ENCODE measurements around the gene KCTD10. TPM values are rescaled to one million over a fixed set of nuclear protein-coding genes. Genes with fewer than 3 reads are reported as not detected.

The KCTD10 gene
- total and polyA plus RNA-seq, 4 donors: 4.2 to 20.1 (median 9.9) TPM

DNA sequence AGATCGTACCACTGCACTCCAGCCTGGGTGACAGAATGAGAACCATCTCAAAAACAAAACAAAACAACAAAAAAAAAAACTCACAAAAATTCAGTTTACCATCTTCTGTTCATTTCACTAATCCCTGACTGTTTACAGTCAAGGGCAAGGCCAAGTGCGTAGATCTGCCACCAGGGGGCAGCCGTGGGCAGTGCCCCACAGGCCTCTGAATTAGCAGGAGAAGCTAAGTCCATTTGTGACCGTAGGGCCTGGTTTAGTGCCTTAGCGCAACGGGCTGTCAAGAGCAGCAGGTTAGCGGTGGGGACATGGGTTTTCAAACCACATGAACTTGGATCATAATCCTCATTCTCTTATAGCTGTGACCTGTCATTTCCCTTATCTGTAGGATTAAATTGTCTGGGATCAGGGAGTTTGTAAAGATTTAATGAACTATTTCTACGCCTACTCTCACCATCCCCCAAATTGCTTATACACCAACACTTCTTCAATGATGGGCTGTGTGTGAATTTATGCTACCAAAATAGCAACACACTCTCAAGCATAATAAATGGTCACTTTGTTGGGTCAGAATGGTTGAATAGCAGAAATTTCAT is 49.0 kb downstream of the KCTD10 start:
- WGBS: 20% methylated on average over 8 of the region's 8 CpGs
- TF ChIP-seq, protein P1, sequence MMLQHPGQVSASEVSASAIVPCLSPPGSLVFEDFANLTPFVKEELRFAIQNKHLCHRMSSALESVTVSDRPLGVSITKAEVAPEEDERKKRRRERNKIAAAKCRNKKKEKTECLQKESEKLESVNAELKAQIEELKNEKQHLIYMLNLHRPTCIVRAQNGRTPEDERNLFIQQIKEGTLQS (IDR thresholded peaks at IDR 0.05): no peak
- TF ChIP-seq RXRA (IDR thresholded peaks at IDR 0.05) (peak in 1 of 2 donors; percentile 10), EGR1 (IDR thresholded peaks at IDR 0.05; ENCODE audit: low read depth in 2 of 2) (no peak), NR2F2 (IDR thresholded peaks at IDR 0.05) (no peak), GABPA (IDR thresholded peaks at IDR 0.05 in 1 of 2, conservative IDR thresholded peaks at IDR 0.05 in 1 of 2) (no peak), RAD21 (IDR thresholded peaks at IDR 0.05) (peak; percentile 86 to 95), TAF1 (conservative IDR thresholded peaks at IDR 0.05) (no peak), HNF4A (conservative IDR thresholded peaks at IDR 0.05) (peak; percentile 4 to 20)
- TF ChIP-seq, protein P2, sequence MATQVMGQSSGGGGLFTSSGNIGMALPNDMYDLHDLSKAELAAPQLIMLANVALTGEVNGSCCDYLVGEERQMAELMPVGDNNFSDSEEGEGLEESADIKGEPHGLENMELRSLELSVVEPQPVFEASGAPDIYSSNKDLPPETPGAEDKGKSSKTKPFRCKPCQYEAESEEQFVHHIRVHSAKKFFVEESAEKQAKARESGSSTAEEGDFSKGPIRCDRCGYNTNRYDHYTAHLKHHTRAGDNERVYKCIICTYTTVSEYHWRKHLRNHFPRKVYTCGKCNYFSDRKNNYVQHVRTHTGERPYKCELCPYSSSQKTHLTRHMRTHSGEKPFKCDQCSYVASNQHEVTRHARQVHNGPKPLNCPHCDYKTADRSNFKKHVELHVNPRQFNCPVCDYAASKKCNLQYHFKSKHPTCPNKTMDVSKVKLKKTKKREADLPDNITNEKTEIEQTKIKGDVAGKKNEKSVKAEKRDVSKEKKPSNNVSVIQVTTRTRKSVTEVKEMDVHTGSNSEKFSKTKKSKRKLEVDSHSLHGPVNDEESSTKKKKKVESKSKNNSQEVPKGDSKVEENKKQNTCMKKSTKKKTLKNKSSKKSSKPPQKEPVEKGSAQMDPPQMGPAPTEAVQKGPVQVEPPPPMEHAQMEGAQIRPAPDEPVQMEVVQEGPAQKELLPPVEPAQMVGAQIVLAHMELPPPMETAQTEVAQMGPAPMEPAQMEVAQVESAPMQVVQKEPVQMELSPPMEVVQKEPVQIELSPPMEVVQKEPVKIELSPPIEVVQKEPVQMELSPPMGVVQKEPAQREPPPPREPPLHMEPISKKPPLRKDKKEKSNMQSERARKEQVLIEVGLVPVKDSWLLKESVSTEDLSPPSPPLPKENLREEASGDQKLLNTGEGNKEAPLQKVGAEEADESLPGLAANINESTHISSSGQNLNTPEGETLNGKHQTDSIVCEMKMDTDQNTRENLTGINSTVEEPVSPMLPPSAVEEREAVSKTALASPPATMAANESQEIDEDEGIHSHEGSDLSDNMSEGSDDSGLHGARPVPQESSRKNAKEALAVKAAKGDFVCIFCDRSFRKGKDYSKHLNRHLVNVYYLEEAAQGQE (IDR thresholded peaks at IDR 0.05): no peak
- TF ChIP-seq, protein P3, sequence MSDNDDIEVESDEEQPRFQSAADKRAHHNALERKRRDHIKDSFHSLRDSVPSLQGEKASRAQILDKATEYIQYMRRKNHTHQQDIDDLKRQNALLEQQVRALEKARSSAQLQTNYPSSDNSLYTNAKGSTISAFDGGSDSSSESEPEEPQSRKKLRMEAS (IDR thresholded peaks at IDR 0.05): no peak
- TF ChIP-seq, protein P4, sequence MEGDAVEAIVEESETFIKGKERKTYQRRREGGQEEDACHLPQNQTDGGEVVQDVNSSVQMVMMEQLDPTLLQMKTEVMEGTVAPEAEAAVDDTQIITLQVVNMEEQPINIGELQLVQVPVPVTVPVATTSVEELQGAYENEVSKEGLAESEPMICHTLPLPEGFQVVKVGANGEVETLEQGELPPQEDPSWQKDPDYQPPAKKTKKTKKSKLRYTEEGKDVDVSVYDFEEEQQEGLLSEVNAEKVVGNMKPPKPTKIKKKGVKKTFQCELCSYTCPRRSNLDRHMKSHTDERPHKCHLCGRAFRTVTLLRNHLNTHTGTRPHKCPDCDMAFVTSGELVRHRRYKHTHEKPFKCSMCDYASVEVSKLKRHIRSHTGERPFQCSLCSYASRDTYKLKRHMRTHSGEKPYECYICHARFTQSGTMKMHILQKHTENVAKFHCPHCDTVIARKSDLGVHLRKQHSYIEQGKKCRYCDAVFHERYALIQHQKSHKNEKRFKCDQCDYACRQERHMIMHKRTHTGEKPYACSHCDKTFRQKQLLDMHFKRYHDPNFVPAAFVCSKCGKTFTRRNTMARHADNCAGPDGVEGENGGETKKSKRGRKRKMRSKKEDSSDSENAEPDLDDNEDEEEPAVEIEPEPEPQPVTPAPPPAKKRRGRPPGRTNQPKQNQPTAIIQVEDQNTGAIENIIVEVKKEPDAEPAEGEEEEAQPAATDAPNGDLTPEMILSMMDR (IDR thresholded peaks at IDR 0.05; ENCODE audit: low read depth, low read length, missing input control): peak; percentile 96
- H3K4me1 ChIP-seq (ENCODE audit: control insufficient read depth in 4 of 4, insufficient read depth in 4 of 4, low read length in 3 of 4): no peaks in the 10 kb centered on the region
- no peak overlapping the region for H3K27ac ChIP-seq (ENCODE audit: low read depth in 1 of 2, low read length in 2 of 2)
- H3K4me3 ChIP-seq (ENCODE audit: low read depth in 1 of 3, low read length in 3 of 3): no peak overlapping the region
- no peaks in the 10 kb centered on the region for H3K27me3 ChIP-seq (ENCODE audit: control insufficient read depth in 4 of 4, insufficient read depth in 4 of 4, low read length in 3 of 4)
- no peak overlapping the region for H3K9ac ChIP-seq (ENCODE audit: low read depth in 1 of 2, low read length in 2 of 2)
- H3K9me3 ChIP-seq (ENCODE audit: control insufficient read depth in 4 of 4, low read length in 3 of 4): no peaks in the 10 kb centered on the region
- peak; percentile 80 for DNase-seq (ENCODE audit: low spot score)
- H3K36me3 ChIP-seq (ENCODE audit: control insufficient read depth in 4 of 4, insufficient read depth in 3 of 4, low read depth in 1 of 4, low read length in 3 of 4): no peaks in the 10 kb centered on the region

DNA sequence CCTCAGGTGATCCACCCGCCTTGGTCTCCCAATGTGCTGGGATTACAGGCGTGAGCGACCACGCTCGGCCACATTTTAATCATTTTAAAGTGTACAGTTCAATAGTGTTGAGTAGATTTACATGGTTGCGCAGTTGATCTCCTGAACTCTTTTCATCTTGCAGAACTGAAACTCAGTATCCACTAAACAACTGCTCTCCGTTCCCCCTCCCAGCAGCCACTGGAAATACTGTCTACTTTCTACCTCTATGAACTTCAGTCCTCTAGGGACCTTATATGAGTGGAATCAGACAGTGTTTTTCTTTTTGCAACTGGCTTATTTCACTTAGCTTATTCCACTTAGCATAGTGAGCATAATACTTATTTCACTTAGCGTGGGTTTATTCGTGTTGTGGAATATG is 53.7 kb downstream of the KCTD10 start:
- Histone ChIP-seq H3K27me3 (ENCODE audit: control insufficient read depth in 4 of 4, insufficient read depth in 4 of 4, low read length in 3 of 4) (no peaks in the 10 kb centered on the region), H3K4me3 (ENCODE audit: low read depth in 1 of 3, low read length in 3 of 3) (no peak overlapping the region), H3K4me1 (ENCODE audit: control insufficient read depth in 4 of 4, insufficient read depth in 4 of 4, low read length in 3 of 4) (no peaks in the 10 kb centered on the region), H3K36me3 (ENCODE audit: control insufficient read depth in 4 of 4, insufficient read depth in 3 of 4, low read depth in 1 of 4, low read length in 3 of 4) (no peaks in the 10 kb centered on the region), H3K9ac (ENCODE audit: low read depth in 1 of 2, low read length in 2 of 2) (no peak overlapping the region), H3K9me3 (ENCODE audit: control insufficient read depth in 4 of 4, low read length in 3 of 4) (no peaks in the 10 kb centered on the region), H3K27ac (ENCODE audit: low read depth in 1 of 2, low read length in 2 of 2) (no peak overlapping the region)
- no peak for TF ChIP-seq HNF4G (IDR thresholded peaks at IDR 0.05)
- TF ChIP-seq NR2F2 (IDR thresholded peaks at IDR 0.05): no peak
- TF ChIP-seq, protein P4 (IDR thresholded peaks at IDR 0.05; ENCODE audit: low read depth, low read length, missing input control): no peak
- TF ChIP-seq, protein P5, sequence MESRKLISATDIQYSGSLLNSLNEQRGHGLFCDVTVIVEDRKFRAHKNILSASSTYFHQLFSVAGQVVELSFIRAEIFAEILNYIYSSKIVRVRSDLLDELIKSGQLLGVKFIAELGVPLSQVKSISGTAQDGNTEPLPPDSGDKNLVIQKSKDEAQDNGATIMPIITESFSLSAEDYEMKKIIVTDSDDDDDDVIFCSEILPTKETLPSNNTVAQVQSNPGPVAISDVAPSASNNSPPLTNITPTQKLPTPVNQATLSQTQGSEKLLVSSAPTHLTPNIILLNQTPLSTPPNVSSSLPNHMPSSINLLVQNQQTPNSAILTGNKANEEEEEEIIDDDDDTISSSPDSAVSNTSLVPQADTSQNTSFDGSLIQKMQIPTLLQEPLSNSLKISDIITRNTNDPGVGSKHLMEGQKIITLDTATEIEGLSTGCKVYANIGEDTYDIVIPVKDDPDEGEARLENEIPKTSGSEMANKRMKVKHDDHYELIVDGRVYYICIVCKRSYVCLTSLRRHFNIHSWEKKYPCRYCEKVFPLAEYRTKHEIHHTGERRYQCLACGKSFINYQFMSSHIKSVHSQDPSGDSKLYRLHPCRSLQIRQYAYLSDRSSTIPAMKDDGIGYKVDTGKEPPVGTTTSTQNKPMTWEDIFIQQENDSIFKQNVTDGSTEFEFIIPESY (IDR thresholded peaks at IDR 0.05): no peak
- no peak for TF ChIP-seq YY1 (IDR thresholded peaks at IDR 0.05)
- no peak for TF ChIP-seq TAF1 (conservative IDR thresholded peaks at IDR 0.05)
- TF ChIP-seq RAD21 (IDR thresholded peaks at IDR 0.05): no peak
- no peak for TF ChIP-seq EGR1 (IDR thresholded peaks at IDR 0.05; ENCODE audit: low read depth in 2 of 2)
- TF ChIP-seq FOXA1 (IDR thresholded peaks at IDR 0.05): no peak
- no peak for TF ChIP-seq GABPA (IDR thresholded peaks at IDR 0.05 in 1 of 2, conservative IDR thresholded peaks at IDR 0.05 in 1 of 2)
- no peak for TF ChIP-seq FOXA2 (IDR thresholded peaks at IDR 0.05)
- TF ChIP-seq, protein P3 (IDR thresholded peaks at IDR 0.05): no peak
- no peak for TF ChIP-seq SP1 (IDR thresholded peaks at IDR 0.05)
- TF ChIP-seq, protein P1 (IDR thresholded peaks at IDR 0.05): no peak
- WGBS: 83% methylated on average over 9 of the region's 9 CpGs
- DNase-seq (ENCODE audit: low spot score): no peak
